NCI-H1694 treated with DMSO at 0.1 percent for 48 hours (cell line): ENCODE results near the gene LRRC63.
"Not testable (repeated sequence)": the region's sequence is repeated elsewhere in the genome, so short reads cannot be mapped to it uniquely, and the experiment has no call there.

Source experiments
- DNase-seq: peaks from one replicate; lab custom pipeline; 2025; lab: John Stamatoyannopoulos, UW

Gene LRRC63, protein sequence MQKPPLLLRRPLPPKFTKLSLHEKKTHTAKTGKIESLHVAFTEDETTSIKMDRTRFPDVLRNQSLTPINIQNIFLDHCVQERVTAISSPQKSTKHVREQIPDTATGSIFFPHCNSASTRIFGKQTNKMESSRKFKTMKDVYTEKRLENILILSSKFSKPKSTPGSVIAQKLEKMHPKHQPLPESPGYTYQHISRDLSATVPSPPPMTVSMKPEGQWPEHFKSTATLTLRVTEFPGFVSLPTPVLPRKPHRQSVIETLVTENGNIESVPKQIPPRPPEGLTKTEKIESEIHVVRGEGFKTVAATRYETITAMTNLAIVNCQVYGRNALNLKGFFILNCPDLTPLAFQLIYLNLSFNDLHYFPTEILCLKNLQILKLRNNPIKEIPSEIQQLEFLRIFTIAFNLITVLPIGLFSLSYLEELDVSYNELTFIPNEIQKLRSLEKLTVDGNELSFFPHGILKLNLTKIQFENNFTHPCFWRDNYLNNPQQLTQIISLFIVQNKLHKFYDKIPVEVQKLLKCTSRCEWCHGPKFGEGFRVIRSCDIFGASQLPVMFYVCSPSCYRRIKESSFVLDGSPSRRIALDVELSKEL

DNA sequence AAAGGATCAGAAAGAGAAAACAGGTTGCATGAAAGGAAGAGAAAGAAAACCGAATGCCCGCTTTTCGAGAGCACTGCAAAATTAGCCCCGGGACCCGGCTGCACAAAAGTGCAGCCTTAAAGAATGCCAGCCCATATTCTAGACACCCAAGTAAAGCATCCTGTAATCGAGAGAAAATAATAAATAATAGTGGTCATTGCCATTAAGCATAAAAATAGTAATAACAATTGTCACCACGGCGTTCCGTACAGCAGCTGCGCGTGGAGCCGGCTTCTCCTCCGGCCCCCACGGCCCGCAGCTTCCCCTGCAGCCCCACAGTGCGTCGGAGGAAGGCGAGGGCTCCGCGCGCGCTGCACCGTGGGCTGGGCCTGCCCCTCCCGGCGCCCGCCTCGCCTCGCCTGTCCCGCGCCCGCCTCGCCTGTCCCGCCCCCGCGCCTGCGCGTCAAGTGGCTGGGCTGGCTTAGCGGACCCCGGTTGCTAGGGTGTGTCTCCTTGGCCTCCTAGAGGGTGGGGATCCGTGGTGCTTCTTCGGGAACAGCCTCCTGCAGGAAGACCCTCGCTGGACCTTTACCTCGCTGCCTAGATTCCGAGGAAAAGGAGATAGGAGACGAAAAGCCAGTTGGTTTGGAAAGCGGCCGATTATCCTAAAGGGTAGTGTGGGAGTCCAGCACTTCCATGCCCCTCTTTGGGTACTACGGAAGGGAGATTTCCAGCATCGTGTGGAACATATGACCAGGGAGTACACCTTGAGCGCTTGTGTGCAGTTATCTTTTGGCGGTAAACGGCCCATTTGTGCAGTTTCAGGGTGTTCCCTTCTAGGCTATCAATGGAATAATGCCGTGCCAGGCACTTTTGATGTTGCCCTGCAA is at the start of gene LRRC63:
Gene LRRC63 (plus strand): TSS at position 446 of the 869 bp plus-strand sequence. CDS start 1,107 bp downstream, outside the sequence.
- peak; percentile 70 for DNase-seq

GRCh38 chr13:46162741-46163140 is 49.0 kb upstream of the LRRC63 start:
- not testable (repeated sequence) for DNase-seq

DNA sequence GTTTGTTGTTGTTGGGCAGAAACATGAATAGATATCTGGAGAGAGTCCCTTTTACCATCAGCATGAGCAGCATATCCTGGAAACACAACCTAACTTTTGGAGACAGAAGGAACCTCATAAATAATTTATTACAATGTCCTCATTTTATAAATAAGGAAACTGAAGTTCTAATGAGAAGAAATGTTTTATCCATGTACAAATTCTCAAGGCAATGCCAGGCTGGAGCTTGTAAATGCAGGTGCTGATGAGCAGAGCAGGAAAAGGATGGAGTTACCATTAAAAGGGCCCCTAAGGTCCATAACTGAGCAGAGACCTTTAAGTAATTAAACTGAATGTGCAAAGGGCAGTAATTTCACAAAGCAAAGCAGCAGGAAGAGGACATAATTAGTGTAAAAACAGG is 47.1 kb upstream of the LRRC63 start:
- no peak for DNase-seq

- no peak for DNase-seq
Observed at GRCh38 chr13:46165485-46166223, 46.1 kb upstream of the LRRC63 start.

- DNase-seq: no peak
Observed at GRCh38 chr13:46166224-46166584, 45.5 kb upstream of the LRRC63 start.

- no peak for DNase-seq
Observed at GRCh38 chr13:46166947-46167610, 44.6 kb upstream of the LRRC63 start.

- no peak for DNase-seq
Observed at GRCh38 chr13:46168341-46168740, 43.4 kb upstream of the LRRC63 start.

DNA sequence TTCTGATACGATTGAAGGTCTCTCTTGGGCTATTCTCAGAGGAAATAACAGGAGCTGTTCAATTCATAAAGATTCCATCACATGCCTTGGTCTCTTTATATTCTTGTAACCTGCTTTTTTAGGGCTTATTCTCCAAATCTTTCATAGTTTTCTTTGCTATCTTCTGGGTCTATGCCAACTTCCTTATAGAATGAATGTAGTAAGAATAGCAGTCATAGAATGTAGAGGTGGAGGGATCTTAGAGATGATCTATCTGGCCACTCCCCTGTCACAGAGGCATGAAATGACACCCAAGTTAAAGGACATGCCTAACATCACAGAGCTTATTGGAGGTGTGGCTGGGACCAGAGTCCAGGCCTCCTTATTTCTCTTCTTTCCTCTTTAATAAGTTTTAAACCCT is 42.9 kb upstream of the LRRC63 start:
- DNase-seq: no peak

GRCh38 chr13:46169758-46170157 is 42.0 kb upstream of the LRRC63 start:
- DNase-seq: no peak

DNA sequence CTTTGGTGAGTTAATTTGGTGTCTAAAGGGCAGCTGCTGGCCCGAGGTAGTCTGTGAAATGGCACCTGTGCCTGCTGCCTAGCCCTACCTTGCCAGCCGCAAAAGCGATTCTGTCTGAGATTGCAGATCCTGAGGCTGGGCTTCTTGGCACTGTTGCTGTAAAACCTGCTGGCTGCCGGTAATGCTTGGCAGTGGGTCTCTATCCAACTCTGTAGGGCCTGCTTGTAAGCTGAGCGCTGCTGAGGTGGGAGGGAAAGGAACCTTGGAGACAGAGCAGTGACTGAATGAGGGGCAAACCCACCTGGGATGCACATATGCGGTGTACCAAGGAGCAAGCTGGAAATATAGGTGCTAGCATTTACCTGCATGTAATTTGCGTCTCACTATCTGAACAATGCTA is 41.5 kb upstream of the LRRC63 start:
- no peak for DNase-seq

- DNase-seq: no peak
Observed at GRCh38 chr13:46170687-46171086, 41.0 kb upstream of the LRRC63 start.

- DNase-seq: no peak
Observed at GRCh38 chr13:46171217-46171616, 40.5 kb upstream of the LRRC63 start.

DNA sequence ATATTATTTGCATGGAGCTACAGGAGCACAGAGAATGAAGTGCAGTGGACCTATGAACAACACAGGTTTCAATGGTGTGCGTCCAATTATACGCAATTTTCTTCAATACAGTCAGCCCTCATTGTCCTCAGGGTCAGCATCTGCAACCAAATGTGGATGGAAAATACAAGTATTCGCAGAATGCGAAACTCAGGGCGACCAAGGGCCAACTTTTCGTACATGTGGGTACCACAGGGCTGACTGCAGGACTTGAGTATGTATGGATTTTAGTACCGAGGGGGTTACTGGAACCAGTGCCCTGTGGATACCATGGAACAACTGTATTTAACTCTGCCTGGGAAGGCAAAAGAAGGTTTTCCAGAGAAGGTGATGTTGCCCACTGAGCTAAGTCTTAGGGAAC is 40.0 kb upstream of the LRRC63 start:
- DNase-seq: no peak

- no peak for DNase-seq
Observed at GRCh38 chr13:46172531-46172991, 39.2 kb upstream of the LRRC63 start.

DNA sequence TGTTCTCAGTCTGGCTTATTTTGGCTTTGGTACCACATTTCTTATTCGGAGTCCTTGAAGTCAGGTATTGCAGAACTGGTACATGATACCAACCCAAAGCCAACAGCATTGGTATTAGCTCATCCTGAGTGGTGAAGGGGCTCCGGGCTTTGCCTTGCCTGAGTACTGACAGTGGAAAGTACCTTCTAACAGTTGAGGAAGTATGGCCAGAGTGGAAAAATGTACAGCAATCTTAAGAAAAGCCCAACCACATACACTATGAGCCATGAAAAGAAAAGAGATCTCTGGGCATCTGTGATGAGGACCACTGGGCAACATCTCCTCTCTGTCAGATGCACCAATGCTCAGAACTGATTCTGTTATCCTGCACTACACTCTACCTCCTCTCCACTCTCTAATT is 38.1 kb upstream of the LRRC63 start:
- no peak for DNase-seq

DNA sequence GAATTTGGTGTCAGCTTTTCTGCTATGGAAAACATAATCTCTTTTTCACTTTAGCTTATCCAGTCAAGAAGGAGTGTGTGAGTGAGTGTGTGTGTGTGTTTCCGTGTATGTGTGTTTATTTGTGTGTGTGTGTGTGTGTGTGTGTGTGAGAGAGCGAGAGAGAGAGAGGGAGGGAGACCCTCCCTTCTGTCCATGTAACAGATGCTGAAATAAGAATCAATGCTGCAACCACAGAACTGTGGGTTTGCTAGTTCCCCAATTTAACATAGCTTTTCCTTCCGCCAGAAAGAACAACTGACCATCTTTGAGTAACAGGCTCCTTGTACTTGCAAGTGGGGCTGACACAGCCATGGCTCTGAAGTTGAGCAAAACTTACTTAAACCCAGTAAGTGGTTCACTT is 35.0 kb upstream of the LRRC63 start:
- DNase-seq: peak; percentile 5

- no peak for DNase-seq
Observed at GRCh38 chr13:46178143-46178542, 33.6 kb upstream of the LRRC63 start.

- DNase-seq: no peak
Observed at GRCh38 chr13:46178821-46179220, 32.9 kb upstream of the LRRC63 start.

DNA sequence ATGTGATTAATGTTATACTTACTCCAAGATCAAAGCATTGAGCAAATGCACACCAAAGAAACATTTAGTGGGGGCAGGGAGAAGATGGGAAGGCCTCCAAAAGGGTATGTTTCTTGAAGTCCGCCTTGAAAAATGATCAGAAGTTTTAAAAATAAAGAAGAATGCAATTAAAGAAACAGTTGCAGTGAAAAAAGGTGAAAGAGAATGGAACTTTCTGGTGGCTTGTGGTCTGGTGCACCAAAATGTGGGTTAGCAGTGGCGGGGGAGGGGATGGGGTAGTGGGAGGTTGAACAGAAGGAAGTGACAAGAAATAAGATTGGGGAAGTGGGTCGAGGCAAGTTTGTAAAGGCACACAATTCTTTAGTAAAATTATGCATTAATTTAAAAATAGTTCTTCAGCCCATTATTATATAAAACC is 32.2 kb upstream of the LRRC63 start:
- DNase-seq: no peak

- DNase-seq: no peak
Observed at GRCh38 chr13:46179969-46180763, 31.6 kb upstream of the LRRC63 start.
